HepG2 (cell line): ENCODE results near the gene RHBDL1.

Experiments used
- BRCA1 ChIP-seq: sonication (generic); formaldehyde crosslinking; IDR thresholded peaks from 2 replicates; pipeline ENCODE4 v1.4.0; 2020; ENCODE audit warnings: missing genetic modification reagents
- HHEX ChIP-seq: IDR thresholded peaks from 2 replicates; pipeline ENCODE4 v1.6.1; 2016; ENCODE audit warnings: control low read depth
- HOXA7 ChIP-seq: sonication (generic); formaldehyde crosslinking; IDR thresholded peaks from 2 replicates; pipeline ENCODE4 v1.8.1; 2022; ENCODE audit warnings: mild to moderate bottlenecking, missing genetic modification reagents, moderate library complexity
- PCBP1 ChIP-seq: fragments of 200-400 bp; formaldehyde crosslinking; IDR thresholded peaks from 2 replicates; pipeline ENCODE4 v1.6.1; 2017; ENCODE audit warnings: mild to moderate bottlenecking, low read depth, low read length, borderline replicate concordance
- POLR2AphosphoS5 ChIP-seq: IDR thresholded peaks from 2 replicates; pipeline ENCODE4 v1.6.1; 2012; ENCODE audit warnings: low read depth, low read length
- RNF2 ChIP-seq: fragments of 450-650 bp; conservative IDR thresholded peaks from 2 replicates; pipeline ENCODE4 v1.6.1; 2016; ENCODE audit warnings: low read depth
- ZBTB8A ChIP-seq: sonication (generic); formaldehyde crosslinking; IDR thresholded peaks from 2 replicates; pipeline ENCODE4 v1.4.0; 2020; ENCODE audit warnings: mild to moderate bottlenecking, low read depth, missing genetic modification reagents, borderline replicate concordance
- ZNF850 ChIP-seq: sonication (generic); formaldehyde crosslinking; conservative IDR thresholded peaks from 2 replicates; pipeline ENCODE4 v1.9.0; 2021; ENCODE audit warnings: mild to moderate bottlenecking, missing genetic modification reagents
- TF ChIP-seq, protein P1 (sequence below): sonication (generic); formaldehyde crosslinking; IDR thresholded peaks from 2 replicates; pipeline ENCODE4 v1.4.0; 2020; ENCODE audit warnings: mild to moderate bottlenecking, low read depth, missing genetic modification reagents
- TF ChIP-seq, protein P2 (sequence below): sonication (generic); formaldehyde crosslinking; IDR thresholded peaks from 2 replicates; pipeline ENCODE4 v1.5.0; 2020; ENCODE audit warnings: mild to moderate bottlenecking, missing genetic modification reagents, moderate library complexity
- TF ChIP-seq, protein P3 (sequence below): sonication (generic); formaldehyde crosslinking; IDR thresholded peaks from 2 replicates; pipeline ENCODE4 v1.4.0; 2020; ENCODE audit warnings: missing genetic modification reagents, borderline replicate concordance
- TF ChIP-seq, protein P4 (sequence below): IDR thresholded peaks from 2 replicates; pipeline ENCODE4 v1.6.1; 2016
- TF ChIP-seq, protein P5 (sequence below): sonication (generic); formaldehyde crosslinking; IDR thresholded peaks from 2 replicates; pipeline ENCODE4 v1.4.0; 2020; ENCODE audit warnings: missing genetic modification reagents, borderline replicate concordance
- TF ChIP-seq, protein P6 (sequence below): sonication (generic); formaldehyde crosslinking; IDR thresholded peaks from 2 replicates; pipeline ENCODE4 v1.5.1; 2020; ENCODE audit warnings: missing genetic modification reagents, mild to moderate bottlenecking, borderline replicate concordance

DNA sequence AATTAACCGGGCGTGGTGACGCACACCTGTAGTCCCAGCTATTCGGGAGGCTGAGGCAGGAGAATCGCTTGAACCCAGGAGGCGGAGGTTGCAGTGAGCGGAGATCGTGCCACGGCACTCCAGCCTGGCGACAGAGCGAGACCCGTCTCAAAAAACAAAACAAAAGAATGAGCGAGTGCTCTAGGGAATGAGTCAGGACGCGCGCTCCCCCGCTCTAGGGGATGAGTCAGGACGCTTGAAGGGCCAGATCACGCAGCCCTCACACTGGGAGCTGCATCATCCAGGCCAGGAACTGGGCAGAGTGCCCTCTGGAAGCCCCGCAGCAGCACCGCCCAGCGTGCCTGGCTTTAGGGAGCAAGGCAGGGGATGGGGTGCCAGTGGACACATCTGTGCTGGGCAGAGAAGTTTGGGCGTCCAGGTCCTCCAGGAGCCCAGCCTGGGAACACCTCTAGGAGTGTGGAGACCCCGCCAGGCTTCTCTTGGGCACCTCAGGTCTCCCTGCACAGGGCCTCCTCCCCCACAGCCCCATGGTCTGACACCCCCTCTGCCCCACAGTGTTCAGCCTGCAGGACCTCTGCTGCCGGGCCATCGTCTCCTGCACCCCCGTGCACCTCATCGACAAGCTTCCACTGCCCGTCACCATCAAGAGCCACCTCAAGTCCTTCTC, 48.6 kb upstream of the RHBDL1 start:
- no peak for TF ChIP-seq ZBTB8A
- TF ChIP-seq, protein P1, sequence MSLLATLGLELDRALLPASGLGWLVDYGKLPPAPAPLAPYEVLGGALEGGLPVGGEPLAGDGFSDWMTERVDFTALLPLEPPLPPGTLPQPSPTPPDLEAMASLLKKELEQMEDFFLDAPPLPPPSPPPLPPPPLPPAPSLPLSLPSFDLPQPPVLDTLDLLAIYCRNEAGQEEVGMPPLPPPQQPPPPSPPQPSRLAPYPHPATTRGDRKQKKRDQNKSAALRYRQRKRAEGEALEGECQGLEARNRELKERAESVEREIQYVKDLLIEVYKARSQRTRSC (CRISPR knock-in tag): no peak
- TF ChIP-seq PCBP1: no peak
- TF ChIP-seq, protein P2, sequence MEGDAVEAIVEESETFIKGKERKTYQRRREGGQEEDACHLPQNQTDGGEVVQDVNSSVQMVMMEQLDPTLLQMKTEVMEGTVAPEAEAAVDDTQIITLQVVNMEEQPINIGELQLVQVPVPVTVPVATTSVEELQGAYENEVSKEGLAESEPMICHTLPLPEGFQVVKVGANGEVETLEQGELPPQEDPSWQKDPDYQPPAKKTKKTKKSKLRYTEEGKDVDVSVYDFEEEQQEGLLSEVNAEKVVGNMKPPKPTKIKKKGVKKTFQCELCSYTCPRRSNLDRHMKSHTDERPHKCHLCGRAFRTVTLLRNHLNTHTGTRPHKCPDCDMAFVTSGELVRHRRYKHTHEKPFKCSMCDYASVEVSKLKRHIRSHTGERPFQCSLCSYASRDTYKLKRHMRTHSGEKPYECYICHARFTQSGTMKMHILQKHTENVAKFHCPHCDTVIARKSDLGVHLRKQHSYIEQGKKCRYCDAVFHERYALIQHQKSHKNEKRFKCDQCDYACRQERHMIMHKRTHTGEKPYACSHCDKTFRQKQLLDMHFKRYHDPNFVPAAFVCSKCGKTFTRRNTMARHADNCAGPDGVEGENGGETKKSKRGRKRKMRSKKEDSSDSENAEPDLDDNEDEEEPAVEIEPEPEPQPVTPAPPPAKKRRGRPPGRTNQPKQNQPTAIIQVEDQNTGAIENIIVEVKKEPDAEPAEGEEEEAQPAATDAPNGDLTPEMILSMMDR: no peak
- TF ChIP-seq POLR2AphosphoS5: no peak
- TF ChIP-seq, protein P3, sequence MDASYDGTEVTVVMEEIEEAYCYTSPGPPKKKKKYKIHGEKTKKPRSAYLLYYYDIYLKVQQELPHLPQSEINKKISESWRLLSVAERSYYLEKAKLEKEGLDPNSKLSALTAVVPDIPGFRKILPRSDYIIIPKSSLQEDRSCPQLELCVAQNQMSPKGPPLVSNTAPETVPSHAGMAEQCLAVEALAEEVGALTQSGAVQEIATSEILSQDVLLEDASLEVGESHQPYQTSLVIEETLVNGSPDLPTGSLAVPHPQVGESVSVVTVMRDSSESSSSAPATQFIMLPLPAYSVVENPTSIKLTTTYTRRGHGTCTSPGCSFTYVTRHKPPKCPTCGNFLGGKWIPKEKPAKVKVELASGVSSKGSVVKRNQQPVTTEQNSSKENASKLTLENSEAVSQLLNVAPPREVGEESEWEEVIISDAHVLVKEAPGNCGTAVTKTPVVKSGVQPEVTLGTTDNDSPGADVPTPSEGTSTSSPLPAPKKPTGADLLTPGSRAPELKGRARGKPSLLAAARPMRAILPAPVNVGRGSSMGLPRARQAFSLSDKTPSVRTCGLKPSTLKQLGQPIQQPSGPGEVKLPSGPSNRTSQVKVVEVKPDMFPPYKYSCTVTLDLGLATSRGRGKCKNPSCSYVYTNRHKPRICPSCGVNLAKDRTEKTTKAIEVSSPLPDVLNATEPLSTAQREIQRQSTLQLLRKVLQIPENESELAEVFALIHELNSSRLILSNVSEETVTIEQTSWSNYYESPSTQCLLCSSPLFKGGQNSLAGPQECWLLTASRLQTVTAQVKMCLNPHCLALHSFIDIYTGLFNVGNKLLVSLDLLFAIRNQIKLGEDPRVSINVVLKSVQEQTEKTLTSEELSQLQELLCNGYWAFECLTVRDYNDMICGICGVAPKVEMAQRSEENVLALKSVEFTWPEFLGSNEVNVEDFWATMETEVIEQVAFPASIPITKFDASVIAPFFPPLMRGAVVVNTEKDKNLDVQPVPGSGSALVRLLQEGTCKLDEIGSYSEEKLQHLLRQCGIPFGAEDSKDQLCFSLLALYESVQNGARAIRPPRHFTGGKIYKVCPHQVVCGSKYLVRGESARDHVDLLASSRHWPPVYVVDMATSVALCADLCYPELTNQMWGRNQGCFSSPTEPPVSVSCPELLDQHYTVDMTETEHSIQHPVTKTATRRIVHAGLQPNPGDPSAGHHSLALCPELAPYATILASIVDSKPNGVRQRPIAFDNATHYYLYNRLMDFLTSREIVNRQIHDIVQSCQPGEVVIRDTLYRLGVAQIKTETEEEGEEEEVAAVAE: no peak
- TF ChIP-seq BRCA1 (CRISPR knock-in tag): no peak
- TF ChIP-seq, protein P4, sequence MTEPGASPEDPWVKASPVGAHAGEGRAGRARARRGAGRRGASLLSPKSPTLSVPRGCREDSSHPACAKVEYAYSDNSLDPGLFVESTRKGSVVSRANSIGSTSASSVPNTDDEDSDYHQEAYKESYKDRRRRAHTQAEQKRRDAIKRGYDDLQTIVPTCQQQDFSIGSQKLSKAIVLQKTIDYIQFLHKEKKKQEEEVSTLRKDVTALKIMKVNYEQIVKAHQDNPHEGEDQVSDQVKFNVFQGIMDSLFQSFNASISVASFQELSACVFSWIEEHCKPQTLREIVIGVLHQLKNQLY (CRISPR knock-in tag): no peak
- TF ChIP-seq, protein P5, sequence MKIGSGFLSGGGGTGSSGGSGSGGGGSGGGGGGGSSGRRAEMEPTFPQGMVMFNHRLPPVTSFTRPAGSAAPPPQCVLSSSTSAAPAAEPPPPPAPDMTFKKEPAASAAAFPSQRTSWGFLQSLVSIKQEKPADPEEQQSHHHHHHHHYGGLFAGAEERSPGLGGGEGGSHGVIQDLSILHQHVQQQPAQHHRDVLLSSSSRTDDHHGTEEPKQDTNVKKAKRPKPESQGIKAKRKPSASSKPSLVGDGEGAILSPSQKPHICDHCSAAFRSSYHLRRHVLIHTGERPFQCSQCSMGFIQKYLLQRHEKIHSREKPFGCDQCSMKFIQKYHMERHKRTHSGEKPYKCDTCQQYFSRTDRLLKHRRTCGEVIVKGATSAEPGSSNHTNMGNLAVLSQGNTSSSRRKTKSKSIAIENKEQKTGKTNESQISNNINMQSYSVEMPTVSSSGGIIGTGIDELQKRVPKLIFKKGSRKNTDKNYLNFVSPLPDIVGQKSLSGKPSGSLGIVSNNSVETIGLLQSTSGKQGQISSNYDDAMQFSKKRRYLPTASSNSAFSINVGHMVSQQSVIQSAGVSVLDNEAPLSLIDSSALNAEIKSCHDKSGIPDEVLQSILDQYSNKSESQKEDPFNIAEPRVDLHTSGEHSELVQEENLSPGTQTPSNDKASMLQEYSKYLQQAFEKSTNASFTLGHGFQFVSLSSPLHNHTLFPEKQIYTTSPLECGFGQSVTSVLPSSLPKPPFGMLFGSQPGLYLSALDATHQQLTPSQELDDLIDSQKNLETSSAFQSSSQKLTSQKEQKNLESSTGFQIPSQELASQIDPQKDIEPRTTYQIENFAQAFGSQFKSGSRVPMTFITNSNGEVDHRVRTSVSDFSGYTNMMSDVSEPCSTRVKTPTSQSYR (CRISPR knock-in tag): no peak
- no peak for TF ChIP-seq RNF2
- TF ChIP-seq HOXA7: no peak
- no peak for TF ChIP-seq ZNF850 (CRISPR knock-in tag)
- no peak for TF ChIP-seq HHEX (CRISPR knock-in tag)
- TF ChIP-seq, protein P6, sequence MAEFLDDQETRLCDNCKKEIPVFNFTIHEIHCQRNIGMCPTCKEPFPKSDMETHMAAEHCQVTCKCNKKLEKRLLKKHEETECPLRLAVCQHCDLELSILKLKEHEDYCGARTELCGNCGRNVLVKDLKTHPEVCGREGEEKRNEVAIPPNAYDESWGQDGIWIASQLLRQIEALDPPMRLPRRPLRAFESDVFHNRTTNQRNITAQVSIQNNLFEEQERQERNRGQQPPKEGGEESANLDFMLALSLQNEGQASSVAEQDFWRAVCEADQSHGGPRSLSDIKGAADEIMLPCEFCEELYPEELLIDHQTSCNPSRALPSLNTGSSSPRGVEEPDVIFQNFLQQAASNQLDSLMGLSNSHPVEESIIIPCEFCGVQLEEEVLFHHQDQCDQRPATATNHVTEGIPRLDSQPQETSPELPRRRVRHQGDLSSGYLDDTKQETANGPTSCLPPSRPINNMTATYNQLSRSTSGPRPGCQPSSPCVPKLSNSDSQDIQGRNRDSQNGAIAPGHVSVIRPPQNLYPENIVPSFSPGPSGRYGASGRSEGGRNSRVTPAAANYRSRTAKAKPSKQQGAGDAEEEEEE (CRISPR knock-in tag): no peak
